IMR-90 (cell line): ENCODE data around the gene AHI1. TPM values are rescaled to one million over a fixed set of nuclear protein-coding genes. Genes with fewer than 3 reads are reported as not detected.

Source experiments
- ATAC-seq: fragments of 200-7000 bp; cut with Tn5 transposase; 2 replicates; pipeline ENCODE4 v1.9.1; 2020; ENCODE audit warnings: low read depth, mild to moderate bottlenecking, moderate library complexity
- BruUV-seq: library from RNA; stranded (reverse); fragments of 400-500 nt; replicated peaks from 2 replicates; lab custom pipeline; 2021; lab: Mats Ljungman, UMichigan
- CTCF ChIA-PET: fragments of 300-600 bp; formaldehyde crosslinking; extraction: SDS; loops from one replicate; lab custom pipeline; 2021; ENCODE audit warnings: antibody characterized with exemption; lab: Yijun Ruan, JAX
- POLR2A ChIA-PET: fragments of 300-600 bp; sonication (Branson Sonifier 250); formaldehyde crosslinking; loops from one replicate; lab custom pipeline; 2022; ENCODE audit warnings: antibody characterized with exemption; ENCODE audit not compliant: unreplicated experiment; lab: Charles Lee
- DNase-seq: peaks from one replicate; pipeline ENCODE4 v3.0.0; 2013
- H2AFZ ChIP-seq: replicated peaks from 2 replicates; pipeline ENCODE3; 2013; ENCODE audit warnings: low read length, mild to moderate bottlenecking; ENCODE audit not compliant: poor library complexity
- H2AK5ac ChIP-seq: 2 replicates; pipeline ENCODE4 v1.6.1; 2013; ENCODE audit warnings: low read depth, low read length, inconsistent platforms
- H2AK9ac ChIP-seq: replicated peaks from 2 replicates; pipeline ENCODE3; 2013; ENCODE audit warnings: mild to moderate bottlenecking, low read depth, low read length, moderate library complexity; ENCODE audit not compliant: poor library complexity
- H2BK120ac ChIP-seq: 2 replicates; pipeline ENCODE4 v1.6.1; 2013; ENCODE audit warnings: low read depth, low read length, inconsistent platforms
- H2BK15ac ChIP-seq: 3 replicates; pipeline ENCODE4 v1.6.1; 2013; ENCODE audit warnings: low read depth, low read length, inconsistent platforms
- H2BK20ac ChIP-seq: 2 replicates; pipeline ENCODE4 v1.6.1; 2013; ENCODE audit warnings: low read depth, mild to moderate bottlenecking, inconsistent platforms, low read length, moderate library complexity
- H2BK5ac ChIP-seq: 2 replicates; pipeline ENCODE4 v1.6.1; 2013; ENCODE audit warnings: mild to moderate bottlenecking, low read depth, low read length, inconsistent platforms; ENCODE audit not compliant: poor library complexity, severe bottlenecking
- H3K14ac ChIP-seq: replicated peaks from 2 replicates; pipeline ENCODE4 v1.6.1; 2013; ENCODE audit warnings: low read depth, low read length, inconsistent platforms
- H3K18ac ChIP-seq: 2 replicates; pipeline ENCODE4 v1.6.1; 2013; ENCODE audit warnings: low read depth, low read length, control low read depth
- H3K23ac ChIP-seq: 2 replicates; pipeline ENCODE4 v1.6.1; 2013; ENCODE audit warnings: low read depth, low read length, inconsistent platforms
- H3K27ac ChIP-seq: 2 replicates; pipeline ENCODE4 v1.5.1; 2013; ENCODE audit warnings: mild to moderate bottlenecking, control low read depth, low read length; ENCODE audit not compliant: insufficient read depth
- H3K27me3 ChIP-seq: 2 replicates; pipeline ENCODE4 v1.6.1; 2013; ENCODE audit warnings: low read length; ENCODE audit not compliant: control insufficient read depth, insufficient read depth
- H3K36me3 ChIP-seq: 2 replicates; pipeline ENCODE4 v1.6.1; 2013; ENCODE audit warnings: low read length, mixed read lengths; ENCODE audit not compliant: control insufficient read depth, insufficient read depth
- H3K4ac ChIP-seq: 2 replicates; pipeline ENCODE4 v1.6.1; 2013; ENCODE audit warnings: low read depth, low read length, inconsistent platforms
- H3K4me1 ChIP-seq: 2 replicates; pipeline ENCODE4 v1.6.1; 2013; ENCODE audit warnings: low read length, mixed read lengths; ENCODE audit not compliant: control insufficient read depth, insufficient read depth
- H3K4me2 ChIP-seq: 2 replicates; pipeline ENCODE4 v1.6.1; 2013; ENCODE audit warnings: low read depth, mild to moderate bottlenecking, control low read depth, low read length, moderate library complexity
- H3K4me3 ChIP-seq: 2 replicates; pipeline ENCODE4 v1.5.1; 2013; ENCODE audit warnings: low read depth, mild to moderate bottlenecking, control low read depth, low read length, moderate library complexity; ENCODE audit not compliant: insufficient read depth
- H3K56ac ChIP-seq: 2 replicates; pipeline ENCODE4 v1.6.1; 2013; ENCODE audit warnings: low read length, inconsistent platforms; ENCODE audit not compliant: insufficient read depth; ENCODE audit errors: extremely low read depth
- H3K79me1 ChIP-seq, 2 experiments: 2 replicates each; pipeline ENCODE4 v1.6.1; 2013; ENCODE audit warnings: low read length in 2 of 2, inconsistent platforms in 1 of 2, low read depth in 1 of 2
- H3K9ac ChIP-seq: 2 replicates; pipeline ENCODE4 v1.6.1; 2013; ENCODE audit warnings: low read depth, low read length, control low read depth
- H3K9me1 ChIP-seq: 2 replicates; pipeline ENCODE4 v1.6.1; 2013; ENCODE audit warnings: low read length, inconsistent platforms; ENCODE audit not compliant: insufficient read depth
- H3K9me3 ChIP-seq: 2 replicates; pipeline ENCODE4 v1.6.1; 2013; ENCODE audit warnings: low read length; ENCODE audit not compliant: control insufficient read depth, insufficient read depth
- H4K20me1 ChIP-seq: 2 replicates; pipeline ENCODE4 v1.6.1; 2013; ENCODE audit warnings: low read length, inconsistent platforms; ENCODE audit not compliant: insufficient read depth
- H4K5ac ChIP-seq: 2 replicates; pipeline ENCODE4 v1.6.1; 2013; ENCODE audit warnings: mild to moderate bottlenecking, low read depth, low read length, control low read depth
- H4K8ac ChIP-seq, 2 experiments: 2 replicates each; pipeline ENCODE4 v1.6.1; 2013; ENCODE audit warnings: low read depth in 2 of 2, low read length in 2 of 2, control low read depth in 1 of 2, inconsistent platforms in 1 of 2
- H4K91ac ChIP-seq: 2 replicates; pipeline ENCODE4 v1.6.1; 2013; ENCODE audit warnings: low read depth, low read length, inconsistent platforms; ENCODE audit not compliant: insufficient read depth
- BHLHE40 ChIP-seq: fragments of 150-350 bp; IDR thresholded peaks from 2 replicates; pipeline ENCODE4 v1.6.1; 2016; ENCODE audit warnings: mild to moderate bottlenecking, low read depth, low read length
- CEBPB ChIP-seq: IDR thresholded peaks from 2 replicates; pipeline ENCODE4 v1.6.1; 2012; ENCODE audit warnings: low read depth, low read length, improper control_type of control experiment
- CHD1 ChIP-seq: IDR thresholded peaks from 2 replicates; pipeline ENCODE4 v1.6.1; 2012; ENCODE audit warnings: low read depth, low read length, improper control_type of control experiment
- FOS ChIP-seq: fragments of 150-350 bp; IDR thresholded peaks from 2 replicates; pipeline ENCODE4 v1.6.1; 2016; ENCODE audit warnings: low read depth, low read length
- MAFK ChIP-seq: IDR thresholded peaks from 2 replicates; pipeline ENCODE4 v1.6.1; 2012; ENCODE audit warnings: low read depth, low read length, improper control_type of control experiment
- MAZ ChIP-seq: IDR thresholded peaks from 2 replicates; pipeline ENCODE4 v1.6.1; 2012; ENCODE audit warnings: low read depth, mild to moderate bottlenecking, low read length, improper control_type of control experiment, moderate library complexity, borderline replicate concordance
- MXI1 ChIP-seq: IDR thresholded peaks from 2 replicates; pipeline ENCODE4 v1.6.1; 2012; ENCODE audit warnings: low read depth, mild to moderate bottlenecking, low read length, moderate library complexity, borderline replicate concordance
- NFE2L2 ChIP-seq: fragments of 150-350 bp; IDR thresholded peaks from 2 replicates; pipeline ENCODE4 v1.6.1; 2016; ENCODE audit warnings: low read depth, mild to moderate bottlenecking, low read length
- POLR2A ChIP-seq: IDR thresholded peaks from 2 replicates; pipeline ENCODE4 v1.6.1; 2012; ENCODE audit warnings: mild to moderate bottlenecking, low read depth, low read length
- RAD21 ChIP-seq: IDR thresholded peaks from 2 replicates; pipeline ENCODE4 v1.6.1; 2012; ENCODE audit warnings: low read length, improper control_type of control experiment
- RCOR1 ChIP-seq: IDR thresholded peaks from 2 replicates; pipeline ENCODE4 v1.6.1; 2012; ENCODE audit warnings: mild to moderate bottlenecking, low read length, improper control_type of control experiment; ENCODE audit not compliant: insufficient replicate concordance
- RFX5 ChIP-seq: IDR thresholded peaks from 2 replicates; pipeline ENCODE4 v1.8.0; 2012; ENCODE audit warnings: low read depth, mild to moderate bottlenecking, low read length, moderate library complexity
- SMC3 ChIP-seq: fragments of 150-350 bp; IDR thresholded peaks from 2 replicates; pipeline ENCODE4 v1.6.1; 2016; ENCODE audit warnings: low read depth, mild to moderate bottlenecking, antibody characterized with exemption, low read length, moderate library complexity
- USF2 ChIP-seq: fragments of 150-350 bp; IDR thresholded peaks from 2 replicates; pipeline ENCODE4 v1.6.1; 2017; ENCODE audit warnings: mild to moderate bottlenecking, antibody characterized with exemption, low read length, low read depth
- WGBS, 2 experiments: methylation state at CpG; one replicate each; pipeline versions ENCODE4 v1.1.5 to v1.1.7; 2013; ENCODE audit warnings: missing lambda C conversion rate in 2 of 2; ENCODE audit not compliant: insufficient read length in 1 of 2; ENCODE audit errors: extremely low coverage in 2 of 2; 5-methylcytosine and 5-hydroxymethylcytosine counted together
- dilution Hi-C: fragments of 300-500 bp; cut with HindIII; formaldehyde crosslinking; loops from one replicate; pipeline ENCODE4 v1.14.3; 2018; ENCODE audit warnings: low sequenced_read_pairs; ENCODE audit not compliant: unreplicated experiment
- in situ Hi-C: fragments of 300-500 bp; cut with MboI; formaldehyde crosslinking; loops from 3 replicates; pipeline ENCODE4 v1.14.3; 2019; ENCODE audit warnings: low sequenced_read_pairs, inconsistent platforms, mixed read lengths
- intact Hi-C: fragments of 100-400 bp; cut with micrococcal nuclease; formaldehyde crosslinking; loops from 2 replicates; pipeline ENCODE4 v1.10.0; 2022
- polyA plus RNA-seq, 3 experiments: library from polyadenylated mRNA; depleted of rRNA; stranded (reverse); fragments of >200 nt; gene quantifications; 2 replicates each; pipeline ENCODE4 v1.2.3, GENCODE V29; 2012; ENCODE audit warnings: low replicate concordance in 1 of 3
- total RNA-seq: library from RNA; depleted of rRNA; stranded (reverse); fragments of >200 nt; gene quantifications from 2 replicates; pipeline ENCODE4 v1.2.3, GENCODE V29; 2012
- TF ChIP-seq, protein P1 (sequence below): conservative IDR thresholded peaks from 2 replicates; pipeline ENCODE4 v1.5.1; 2012; ENCODE audit warnings: mild to moderate bottlenecking, low read depth, low read length, improper control_type of control experiment
- TF ChIP-seq, protein P2 (sequence below): fragments of 150-350 bp; IDR thresholded peaks from 2 replicates; pipeline ENCODE4 v1.6.1; 2016; ENCODE audit warnings: low read depth, mild to moderate bottlenecking, low read length, moderate library complexity, borderline replicate concordance

Gene AHI1
- total and polyA plus RNA-seq, 2 of the 4 experiments (the other 2 are of a cell fraction): 9.5 to 19.4 TPM

GRCh38 chr6:135306740-135307420 lies 190.7 kb downstream of the AHI1 start:
- no CpG with 5 or more reads among the region's 5 CpGs for WGBS, 2 experiments
- in situ Hi-C loops: no loop called here

More at GRCh38 chr6:135306740-135307420, 190.7 kb downstream of the AHI1 start:
- H3K27ac ChIP-seq: no peak overlapping the region
- no peak for DNase-seq
- no peaks in the 10 kb centered on the region for H3K4me1 ChIP-seq
- intact Hi-C loops (no loop called here), dilution Hi-C loops (no loop called here)
- no peak overlapping the region for H3K4me3 ChIP-seq
- no peaks in the 10 kb centered on the region; the same call in 1 of the 2 replicates for H3K9me1 ChIP-seq
- no peak overlapping the region for H4K91ac ChIP-seq
- no peak overlapping the region for H4K5ac ChIP-seq
- no peak overlapping the region for H3K4me2 ChIP-seq
- no peak for ATAC-seq
- no peak overlapping the region for H3K23ac ChIP-seq
- H2BK20ac ChIP-seq: no peak overlapping the region
- no peak overlapping the region for H4K8ac ChIP-seq
- H3K79me1 ChIP-seq: no peaks in the 10 kb centered on the region
- H2AK9ac ChIP-seq: no peak overlapping the region
- no peaks in the 10 kb centered on the region for H3K27me3 ChIP-seq
- no peak overlapping the region for H2AFZ ChIP-seq
- no peak overlapping the region for H3K4ac ChIP-seq
- H3K14ac ChIP-seq: no peak overlapping the region
- no peak overlapping the region for H2AK5ac ChIP-seq
- no peak overlapping the region for H2BK15ac ChIP-seq
- H3K18ac ChIP-seq: no peak overlapping the region
- no peak overlapping the region for H3K9ac ChIP-seq
- H3K9me3 ChIP-seq: no peaks in the 10 kb centered on the region
- H2BK120ac ChIP-seq: no peak overlapping the region
- BruUV-seq: no TSS peak
- peaks cover 7% of the 10 kb centered on the region; the same call in 1 of the 2 replicates for H3K36me3 ChIP-seq
- H4K20me1 ChIP-seq: no peaks in the 10 kb centered on the region
- ChIA-PET POLR2A (no interaction called here), CTCF (no interaction called here)
- H3K56ac ChIP-seq: no peak overlapping the region
- H2BK5ac ChIP-seq: no peak overlapping the region
- no peak for TF ChIP-seq MXI1
- no peak for TF ChIP-seq FOS
- TF ChIP-seq USF2: no peak
- TF ChIP-seq BHLHE40: no peak
- TF ChIP-seq CEBPB: no peak
- TF ChIP-seq SMC3: no peak
- TF ChIP-seq RAD21: no peak
- no peak for TF ChIP-seq RCOR1
- TF ChIP-seq NFE2L2: no peak
- TF ChIP-seq, protein P1, sequence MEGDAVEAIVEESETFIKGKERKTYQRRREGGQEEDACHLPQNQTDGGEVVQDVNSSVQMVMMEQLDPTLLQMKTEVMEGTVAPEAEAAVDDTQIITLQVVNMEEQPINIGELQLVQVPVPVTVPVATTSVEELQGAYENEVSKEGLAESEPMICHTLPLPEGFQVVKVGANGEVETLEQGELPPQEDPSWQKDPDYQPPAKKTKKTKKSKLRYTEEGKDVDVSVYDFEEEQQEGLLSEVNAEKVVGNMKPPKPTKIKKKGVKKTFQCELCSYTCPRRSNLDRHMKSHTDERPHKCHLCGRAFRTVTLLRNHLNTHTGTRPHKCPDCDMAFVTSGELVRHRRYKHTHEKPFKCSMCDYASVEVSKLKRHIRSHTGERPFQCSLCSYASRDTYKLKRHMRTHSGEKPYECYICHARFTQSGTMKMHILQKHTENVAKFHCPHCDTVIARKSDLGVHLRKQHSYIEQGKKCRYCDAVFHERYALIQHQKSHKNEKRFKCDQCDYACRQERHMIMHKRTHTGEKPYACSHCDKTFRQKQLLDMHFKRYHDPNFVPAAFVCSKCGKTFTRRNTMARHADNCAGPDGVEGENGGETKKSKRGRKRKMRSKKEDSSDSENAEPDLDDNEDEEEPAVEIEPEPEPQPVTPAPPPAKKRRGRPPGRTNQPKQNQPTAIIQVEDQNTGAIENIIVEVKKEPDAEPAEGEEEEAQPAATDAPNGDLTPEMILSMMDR: no peak
- TF ChIP-seq CHD1: no peak
- TF ChIP-seq RFX5: no peak
- no peak for TF ChIP-seq MAFK
- TF ChIP-seq MAZ: no peak
- TF ChIP-seq, protein P2, sequence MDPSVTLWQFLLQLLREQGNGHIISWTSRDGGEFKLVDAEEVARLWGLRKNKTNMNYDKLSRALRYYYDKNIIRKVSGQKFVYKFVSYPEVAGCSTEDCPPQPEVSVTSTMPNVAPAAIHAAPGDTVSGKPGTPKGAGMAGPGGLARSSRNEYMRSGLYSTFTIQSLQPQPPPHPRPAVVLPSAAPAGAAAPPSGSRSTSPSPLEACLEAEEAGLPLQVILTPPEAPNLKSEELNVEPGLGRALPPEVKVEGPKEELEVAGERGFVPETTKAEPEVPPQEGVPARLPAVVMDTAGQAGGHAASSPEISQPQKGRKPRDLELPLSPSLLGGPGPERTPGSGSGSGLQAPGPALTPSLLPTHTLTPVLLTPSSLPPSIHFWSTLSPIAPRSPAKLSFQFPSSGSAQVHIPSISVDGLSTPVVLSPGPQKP: no peak
- no peak for TF ChIP-seq POLR2A
